ENCODE data around the gene ATG4D. TPM values are rescaled to one million over a fixed set of nuclear protein-coding genes. Genes with fewer than 3 reads are reported as not detected.
A peak's percentile ranks its signal among the peaks of the same experiment; 100 is the strongest.

Gene ATG4D
- total RNA-seq, 2 experiments from 2014 or later, result 29.6 to 46.8 TPM

GRCh38 chr19:10518444-10519361 is 25.0 kb upstream of the ATG4D start:
- ChIA-PET CTCF (ENCODE audit: unreplicated experiment) (no interaction called here), POLR2A (no interaction called here)
- Histone ChIP-seq H3K79me2 (ENCODE audit: insufficient read depth, low read depth, low read length) (no peaks in the 10 kb centered on the region), H3K9me2 (ENCODE audit: insufficient read depth, low read length) (no peaks in the 10 kb centered on the region), H3K4me1 (ENCODE audit: insufficient read depth, low read length, poor library complexity, severe bottlenecking) (peaks cover 13% of the 10 kb centered on the region), H3K9me3 (ENCODE audit: low read length) (no peaks in the 10 kb centered on the region), H2AFZ (ENCODE audit: low read length) (peak overlapping the region; percentile 25; the same call in 1 of the 2 replicates), H3K4me2 (ENCODE audit: low read length) (no peak overlapping the region), H3K36me3 (ENCODE audit: insufficient read depth, low read length) (no peaks in the 10 kb centered on the region), H3K27ac (ENCODE audit: low read depth, low read length, poor library complexity, severe bottlenecking) (no peak overlapping the region), H3K4me3 (ENCODE audit: low read depth, low read length, poor library complexity, severe bottlenecking) (no peak overlapping the region), H4K20me1 (ENCODE audit: insufficient read depth, low read length) (no peaks in the 10 kb centered on the region)
- no peak for DNase-seq (ENCODE audit: low spot score)
- TF ChIP-seq EZH2phosphoT487 (IDR thresholded peaks at IDR 0.05; ENCODE audit: borderline replicate concordance, low read depth, low read length), result 0 out of 2 replicates have a peak, but pooled peaks have one; percentile 58
- TF ChIP-seq, protein P1, sequence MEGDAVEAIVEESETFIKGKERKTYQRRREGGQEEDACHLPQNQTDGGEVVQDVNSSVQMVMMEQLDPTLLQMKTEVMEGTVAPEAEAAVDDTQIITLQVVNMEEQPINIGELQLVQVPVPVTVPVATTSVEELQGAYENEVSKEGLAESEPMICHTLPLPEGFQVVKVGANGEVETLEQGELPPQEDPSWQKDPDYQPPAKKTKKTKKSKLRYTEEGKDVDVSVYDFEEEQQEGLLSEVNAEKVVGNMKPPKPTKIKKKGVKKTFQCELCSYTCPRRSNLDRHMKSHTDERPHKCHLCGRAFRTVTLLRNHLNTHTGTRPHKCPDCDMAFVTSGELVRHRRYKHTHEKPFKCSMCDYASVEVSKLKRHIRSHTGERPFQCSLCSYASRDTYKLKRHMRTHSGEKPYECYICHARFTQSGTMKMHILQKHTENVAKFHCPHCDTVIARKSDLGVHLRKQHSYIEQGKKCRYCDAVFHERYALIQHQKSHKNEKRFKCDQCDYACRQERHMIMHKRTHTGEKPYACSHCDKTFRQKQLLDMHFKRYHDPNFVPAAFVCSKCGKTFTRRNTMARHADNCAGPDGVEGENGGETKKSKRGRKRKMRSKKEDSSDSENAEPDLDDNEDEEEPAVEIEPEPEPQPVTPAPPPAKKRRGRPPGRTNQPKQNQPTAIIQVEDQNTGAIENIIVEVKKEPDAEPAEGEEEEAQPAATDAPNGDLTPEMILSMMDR (conservative IDR thresholded peaks at IDR 0.05; ENCODE audit: low read length), result no peak
- intact Hi-C loops (cut with micrococcal nuclease; ENCODE audit: unreplicated experiment), result no loop called here
- BruUV-seq (replicated peaks), result no TSS peak

DNA sequence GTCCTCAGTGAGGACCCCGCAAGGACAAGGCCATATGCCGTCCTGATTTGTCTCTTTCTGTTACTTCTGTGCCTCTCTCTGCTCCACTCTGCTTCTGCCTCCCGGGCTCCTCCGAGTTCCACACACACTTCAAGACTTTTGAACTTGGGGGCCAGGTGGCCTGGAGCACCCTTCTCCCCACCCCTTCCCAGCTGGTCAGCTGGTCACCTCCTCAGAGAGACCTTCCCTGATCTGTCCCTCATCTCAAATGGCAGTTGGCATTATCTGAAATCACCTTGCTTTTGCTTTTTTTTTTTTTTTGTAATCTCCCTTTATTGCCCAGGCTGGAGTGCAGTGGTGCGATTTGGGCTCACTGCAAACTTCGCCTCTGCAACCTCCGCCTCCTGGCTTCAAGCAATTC is 24.3 kb upstream of the ATG4D start:
- no peak overlapping the region for H2AFZ ChIP-seq (ENCODE audit: low read length)
- ChIA-PET CTCF (ENCODE audit: unreplicated experiment) (no interaction called here), POLR2A (no interaction called here)
- no peaks in the 10 kb centered on the region for H4K20me1 ChIP-seq (ENCODE audit: insufficient read depth, low read length)
- no peak overlapping the region for H3K27ac ChIP-seq (ENCODE audit: low read depth, low read length, poor library complexity, severe bottlenecking)
- TF ChIP-seq EZH2phosphoT487 (IDR thresholded peaks at IDR 0.05; ENCODE audit: borderline replicate concordance, low read depth, low read length), result no peak
- TF ChIP-seq, protein P1 (conservative IDR thresholded peaks at IDR 0.05; ENCODE audit: low read length), result no peak
- H3K4me3 ChIP-seq (ENCODE audit: low read depth, low read length, poor library complexity, severe bottlenecking), result no peak overlapping the region
- intact Hi-C loops (cut with micrococcal nuclease; ENCODE audit: unreplicated experiment), result no loop called here
- H3K9me2 ChIP-seq (ENCODE audit: insufficient read depth, low read length), result no peaks in the 10 kb centered on the region
- no peak for DNase-seq (ENCODE audit: low spot score)
- H3K36me3 ChIP-seq (ENCODE audit: insufficient read depth, low read length), result no peaks in the 10 kb centered on the region
- H3K4me1 ChIP-seq (ENCODE audit: insufficient read depth, low read length, poor library complexity, severe bottlenecking), result peaks cover 13% of the 10 kb centered on the region
- H3K79me2 ChIP-seq (ENCODE audit: insufficient read depth, low read depth, low read length), result no peaks in the 10 kb centered on the region
- BruUV-seq (replicated peaks), result no TSS peak
- no peak overlapping the region for H3K4me2 ChIP-seq (ENCODE audit: low read length)
- no peaks in the 10 kb centered on the region for H3K9me3 ChIP-seq (ENCODE audit: low read length)

All from OCI-LY7 (cell line).